Cardiac muscle cell (in vitro differentiated cells and primary cell): ENCODE measurements around the gene LRRC8C. TPM values are rescaled to one million over a fixed set of nuclear protein-coding genes. Genes with fewer than 3 reads are reported as not detected.

ENCODE experiments used
- DNase-seq, 2 donors: peaks; one replicate each; pipeline versions ENCODE4 v3.0.0 to v3.0.0-alpha.2; 2010 to 2017; ENCODE audit warnings: low read depth in 1 of 2, low spot score in 1 of 2
- H3K27ac ChIP-seq: fragments of 200-600 bp; sonication (generic); 2 replicates; pipeline ENCODE4 v1.5.1; 2016
- H3K27me3 ChIP-seq: fragments of 200-600 bp; sonication (generic); 2 replicates; pipeline ENCODE4 v1.6.0; 2016; ENCODE audit warnings: control low read depth
- H3K36me3 ChIP-seq: fragments of 200-600 bp; sonication (generic); 2 replicates; pipeline ENCODE4 v1.5.1; 2016; ENCODE audit warnings: control low read depth
- H3K4me1 ChIP-seq: fragments of 200-600 bp; sonication (generic); 2 replicates; pipeline ENCODE4 v1.8.1; 2017; ENCODE audit warnings: low read depth, mild to moderate bottlenecking, mixed run types
- H3K4me3 ChIP-seq: fragments of 200-600 bp; sonication (generic); 2 replicates; pipeline ENCODE4 v1.5.1; 2016; ENCODE audit warnings: mild to moderate bottlenecking
- H3K9me3 ChIP-seq: fragments of 200-600 bp; sonication (generic); 2 replicates; pipeline ENCODE4 v1.5.1; 2017; ENCODE audit warnings: low read depth, mild to moderate bottlenecking, control low read depth
- CTCF ChIP-seq: IDR thresholded peaks from 2 replicates; pipeline ENCODE4 v1.5.1; 2012; ENCODE audit warnings: low read depth, mild to moderate bottlenecking, low read length
- polyA plus RNA-seq: library from polyadenylated mRNA; unstranded; fragments of >200 nt; fragmentation: Nextera tagmentation; extraction: Ambion mirVana; gene quantifications from 2 replicates; pipeline ENCODE4 v1.2.1, GENCODE V29; 2016
- total RNA-seq: library from RNA; depleted of rRNA; stranded (reverse); fragments of >200 nt; gene quantifications from 2 replicates; pipeline ENCODE4 v1.2.3, GENCODE V29; 2016

LRRC8C gene
- total and polyA plus RNA-seq, 2 experiments from 2014 or later, result 2.3 to 4.3 TPM

DNA sequence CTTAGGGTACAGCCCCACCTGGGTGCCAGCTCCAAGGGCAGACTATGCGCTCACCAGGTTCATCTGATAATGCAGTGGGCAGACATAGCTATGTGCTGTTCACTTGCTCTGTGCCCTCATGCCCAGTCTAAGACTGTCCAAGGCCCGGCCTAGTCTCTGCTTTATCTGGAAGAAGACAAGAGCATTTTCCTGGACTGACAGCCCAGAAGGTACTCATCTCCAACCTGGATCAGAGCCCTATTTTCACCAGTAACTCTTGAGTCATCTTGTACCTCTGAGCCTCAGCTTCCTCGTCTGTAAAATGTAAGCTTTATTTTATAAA lies 28.5 kb upstream of the LRRC8C start:
- no peaks in the 10 kb centered on the region for H3K9me3 ChIP-seq
- peaks cover 28% of the 10 kb centered on the region for H3K4me1 ChIP-seq
- TF ChIP-seq CTCF, result no peak
- no peak for DNase-seq
- no peak overlapping the region for H3K27ac ChIP-seq
- H3K4me3 ChIP-seq, result no peak overlapping the region
- no peaks in the 10 kb centered on the region for H3K27me3 ChIP-seq
- no peaks in the 10 kb centered on the region for H3K36me3 ChIP-seq

DNA sequence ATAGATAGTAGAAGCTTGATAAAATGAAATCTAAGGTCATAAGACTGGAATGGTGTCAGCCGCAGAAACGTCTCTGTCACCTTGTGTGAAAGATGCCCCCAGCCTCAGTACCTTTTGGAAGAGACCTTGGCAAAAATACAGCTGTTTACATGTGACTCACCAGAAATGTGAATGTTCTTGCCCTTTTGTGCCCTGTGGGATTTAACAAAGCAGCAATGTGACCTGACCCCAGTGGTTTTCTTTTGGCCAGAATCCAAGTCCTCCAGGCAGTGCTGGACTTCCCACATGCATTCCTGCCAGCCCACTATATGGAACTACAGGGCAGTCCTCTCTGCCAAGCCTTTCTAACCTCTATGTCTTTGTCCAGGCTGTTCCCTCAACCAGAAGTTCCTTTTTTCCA lies 27.2 kb upstream of the LRRC8C start:
- Histone ChIP-seq H3K27ac (no peak overlapping the region), H3K4me1 (peaks cover 28% of the 10 kb centered on the region), H3K4me3 (no peak overlapping the region), H3K27me3 (no peaks in the 10 kb centered on the region), H3K9me3 (no peaks in the 10 kb centered on the region), H3K36me3 (no peaks in the 10 kb centered on the region)
- DNase-seq, result peak; percentile 57 to 84
- TF ChIP-seq CTCF, result no peak

DNA sequence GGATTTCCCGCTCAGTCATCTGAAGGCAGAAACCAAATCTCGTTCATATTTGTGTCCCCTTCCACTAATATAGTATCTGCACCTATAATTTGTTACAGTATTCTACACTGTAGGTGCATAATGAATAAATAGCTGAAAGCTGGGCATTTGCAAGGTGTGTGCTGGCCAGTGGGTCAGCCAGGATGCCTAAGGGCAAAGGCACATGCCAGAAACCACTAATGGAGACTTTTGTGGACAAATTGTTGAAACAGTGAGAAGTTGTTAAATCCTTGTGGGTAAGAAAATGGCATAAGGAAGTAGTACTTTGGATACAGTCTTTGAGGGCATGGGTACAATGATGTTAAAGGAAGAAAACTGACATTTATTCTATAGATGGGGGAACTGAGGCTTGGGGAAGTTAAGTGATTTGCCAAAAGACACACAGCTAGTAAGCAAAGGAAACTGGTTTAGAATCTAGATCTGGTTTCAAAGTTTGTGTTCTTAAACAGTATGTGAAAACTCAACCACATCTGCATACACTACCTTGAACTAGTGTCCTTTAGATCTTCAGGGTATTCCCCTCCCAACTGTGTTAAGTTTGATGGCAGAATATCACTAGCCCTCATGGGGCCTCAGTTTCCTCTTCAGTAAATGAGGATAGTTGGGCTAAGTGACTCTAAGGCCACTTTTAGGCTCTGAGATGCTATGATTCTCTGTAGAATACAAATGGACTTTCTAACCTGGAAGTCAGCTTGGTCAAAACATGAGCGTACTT lies 26.5 kb upstream of the LRRC8C start:
- H3K36me3 ChIP-seq, result no peaks in the 10 kb centered on the region
- no peak for TF ChIP-seq CTCF
- no peak overlapping the region for H3K4me3 ChIP-seq
- H3K27me3 ChIP-seq, result no peaks in the 10 kb centered on the region
- no peak for DNase-seq
- H3K27ac ChIP-seq, result no peak overlapping the region
- peaks cover 28% of the 10 kb centered on the region for H3K4me1 ChIP-seq
- no peaks in the 10 kb centered on the region for H3K9me3 ChIP-seq

DNA sequence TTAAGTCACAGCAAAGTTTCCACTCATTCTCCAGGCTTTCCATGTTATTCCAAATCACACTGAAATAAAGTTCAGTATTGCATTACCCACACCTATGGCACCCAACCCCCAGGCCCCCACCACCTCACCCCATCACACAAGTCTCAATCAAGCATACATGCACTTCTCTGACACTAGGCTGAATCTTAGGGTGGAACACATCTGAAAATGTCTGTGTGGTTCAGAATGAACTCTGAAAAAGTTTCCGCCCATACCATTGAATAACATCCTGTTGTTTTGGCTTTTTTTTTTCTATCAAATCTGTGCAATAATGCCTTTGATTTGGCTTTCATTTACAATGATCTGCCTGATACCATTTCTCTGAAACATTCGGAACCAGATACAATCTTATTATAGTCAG lies 25.8 kb upstream of the LRRC8C start:
- Histone ChIP-seq H3K36me3 (no peaks in the 10 kb centered on the region), H3K27me3 (no peaks in the 10 kb centered on the region), H3K4me3 (no peak overlapping the region), H3K27ac (no peak overlapping the region), H3K4me1 (peaks cover 28% of the 10 kb centered on the region), H3K9me3 (no peaks in the 10 kb centered on the region)
- TF ChIP-seq CTCF, result no peak
- DNase-seq, result no peak

GRCh38 chr1:89607586-89608318 lies 25.2 kb upstream of the LRRC8C start:
- no peak overlapping the region for H3K27ac ChIP-seq
- H3K4me3 ChIP-seq, result no peak overlapping the region
- TF ChIP-seq CTCF, result no peak
- no peak for DNase-seq
- no peaks in the 10 kb centered on the region for H3K9me3 ChIP-seq
- H3K4me1 ChIP-seq, result peaks cover 26% of the 10 kb centered on the region
- H3K27me3 ChIP-seq, result no peaks in the 10 kb centered on the region
- no peaks in the 10 kb centered on the region for H3K36me3 ChIP-seq
